Activated naive CD4-positive, alpha-beta T cell (primary cell): ENCODE results near the gene PNP.
"Not testable (repeated sequence)": the region's sequence is repeated elsewhere in the genome, so short reads cannot be mapped to it uniquely, and the experiment has no call there.

ENCODE experiments used
- DNase-seq, 4 experiments: peaks; one replicate each; lab custom pipeline; 2025; lab: John Stamatoyannopoulos, UW

The PNP gene

GRCh38 chr14:20492486-20492885 is 23.3 kb downstream of the PNP start:
- no peak for DNase-seq

GRCh38 chr14:20493634-20494033 is 24.4 kb downstream of the PNP start:
- DNase-seq = no peak

- no peak for DNase-seq
Observed at GRCh38 chr14:20494935-20495766, 25.9 kb downstream of the PNP start.

- no peak for DNase-seq
Observed at GRCh38 chr14:20498622-20499021, 29.4 kb downstream of the PNP start.

GRCh38 chr14:20499108-20499507 is 29.9 kb downstream of the PNP start:
- no peak for DNase-seq

GRCh38 chr14:20499881-20500280 is 30.7 kb downstream of the PNP start:
- DNase-seq = no peak

- no peak for DNase-seq
Observed at GRCh38 chr14:20501346-20501745, 32.1 kb downstream of the PNP start.

- DNase-seq = no peak
Observed at GRCh38 chr14:20503898-20504297, 34.7 kb downstream of the PNP start.

- not testable (repeated sequence) for DNase-seq
Observed at GRCh38 chr14:20506276-20506675, 37.1 kb downstream of the PNP start.

GRCh38 chr14:20506752-20507151 is 37.5 kb downstream of the PNP start:
- not testable (repeated sequence) for DNase-seq

- not testable (repeated sequence) for DNase-seq
Observed at GRCh38 chr14:20507537-20507936, 38.3 kb downstream of the PNP start.

- DNase-seq = no peak
Observed at GRCh38 chr14:20508367-20508766, 39.2 kb downstream of the PNP start.

- no peak for DNase-seq
Observed at GRCh38 chr14:20512177-20512905, 43.1 kb downstream of the PNP start.

GRCh38 chr14:20515846-20516245 is 46.6 kb downstream of the PNP start:
- DNase-seq = no peak

- DNase-seq = no peak
Observed at GRCh38 chr14:20516921-20517320, 47.7 kb downstream of the PNP start.

GRCh38 chr14:20522332-20522731 is 53.1 kb downstream of the PNP start:
- no peak for DNase-seq

- no peak for DNase-seq
Observed at GRCh38 chr14:20524027-20524426, 54.8 kb downstream of the PNP start.
